DND-41 (cell line): ENCODE results near the gene BCLAF3.

Source experiments
- ATAC-seq: fragments of 200-7000 bp; cut with Tn5 transposase; 3 replicates; pipeline ENCODE4 v1.9.1; 2021; ENCODE audit warnings: low read depth; ENCODE audit not compliant: insufficient read depth
- DNase-seq: peaks from one replicate; pipeline ENCODE4 v3.0.0-alpha.2; 2020
- H2AFZ ChIP-seq: 2 replicates; pipeline ENCODE4 v1.6.0; 2012; ENCODE audit warnings: low read depth, low read length
- H3K27ac ChIP-seq: 2 replicates; pipeline ENCODE4 v1.5.1; 2012; ENCODE audit warnings: low read length, inconsistent platforms
- H3K27me3 ChIP-seq: fragments of 200-600 bp; sonication (generic); 2 replicates; pipeline ENCODE4 v1.6.0; 2012; ENCODE audit warnings: low read length, mild to moderate bottlenecking, inconsistent platforms; ENCODE audit not compliant: insufficient read depth, poor library complexity
- H3K36me3 ChIP-seq: 2 replicates; pipeline ENCODE4 v1.5.1; 2012; ENCODE audit warnings: low read length, inconsistent platforms; ENCODE audit not compliant: insufficient read depth
- H3K4me1 ChIP-seq: 2 replicates; pipeline ENCODE4 v1.5.1; 2012; ENCODE audit warnings: mild to moderate bottlenecking, low read length; ENCODE audit not compliant: insufficient read depth
- H3K4me2 ChIP-seq: 2 replicates; pipeline ENCODE4 v1.6.0; 2012; ENCODE audit warnings: mild to moderate bottlenecking, moderate library complexity, low read length, inconsistent platforms; ENCODE audit not compliant: insufficient read depth
- H3K4me3 ChIP-seq, 2 experiments: fragments of 200-600 bp in 1 of 2; shearing (Covaris generic) in 1 of 2; 2 replicates each; pipeline ENCODE4 v1.5.1; 2012 to 2016; ENCODE audit warnings: inconsistent platforms in 2 of 2, low read length in 2 of 2, mild to moderate bottlenecking in 2 of 2, low read depth in 1 of 2, moderate library complexity in 1 of 2
- H3K79me2 ChIP-seq: 2 replicates; pipeline ENCODE4 v1.6.0; 2012; ENCODE audit warnings: low read length, inconsistent platforms; ENCODE audit not compliant: insufficient read depth
- H3K9ac ChIP-seq: 2 replicates; pipeline ENCODE4 v1.6.0; 2012; ENCODE audit warnings: low read depth, mild to moderate bottlenecking, inconsistent platforms, low read length, moderate library complexity
- H3K9me3 ChIP-seq: 2 replicates; pipeline ENCODE4 v1.5.1; 2012; ENCODE audit warnings: low read length, moderate library complexity, mild to moderate bottlenecking, inconsistent platforms; ENCODE audit not compliant: insufficient read depth, severe bottlenecking
- H4K20me1 ChIP-seq: 2 replicates; pipeline ENCODE4 v1.6.0; 2012; ENCODE audit warnings: low read length; ENCODE audit not compliant: insufficient read depth
- CTCF ChIP-seq: IDR thresholded peaks from 2 replicates; pipeline ENCODE4 v1.5.1; 2012; ENCODE audit warnings: borderline replicate concordance, low read length, moderate library complexity, mild to moderate bottlenecking; ENCODE audit not compliant: poor library complexity, severe bottlenecking; ENCODE audit errors: extremely low read depth
- EZH2 ChIP-seq: IDR thresholded peaks from 3 replicates; pipeline ENCODE4 v1.6.1; 2012; ENCODE audit warnings: borderline replicate concordance, low read depth, mild to moderate bottlenecking, moderate library complexity, low read length, inconsistent platforms; ENCODE audit not compliant: severe bottlenecking

BCLAF3 gene

DNA sequence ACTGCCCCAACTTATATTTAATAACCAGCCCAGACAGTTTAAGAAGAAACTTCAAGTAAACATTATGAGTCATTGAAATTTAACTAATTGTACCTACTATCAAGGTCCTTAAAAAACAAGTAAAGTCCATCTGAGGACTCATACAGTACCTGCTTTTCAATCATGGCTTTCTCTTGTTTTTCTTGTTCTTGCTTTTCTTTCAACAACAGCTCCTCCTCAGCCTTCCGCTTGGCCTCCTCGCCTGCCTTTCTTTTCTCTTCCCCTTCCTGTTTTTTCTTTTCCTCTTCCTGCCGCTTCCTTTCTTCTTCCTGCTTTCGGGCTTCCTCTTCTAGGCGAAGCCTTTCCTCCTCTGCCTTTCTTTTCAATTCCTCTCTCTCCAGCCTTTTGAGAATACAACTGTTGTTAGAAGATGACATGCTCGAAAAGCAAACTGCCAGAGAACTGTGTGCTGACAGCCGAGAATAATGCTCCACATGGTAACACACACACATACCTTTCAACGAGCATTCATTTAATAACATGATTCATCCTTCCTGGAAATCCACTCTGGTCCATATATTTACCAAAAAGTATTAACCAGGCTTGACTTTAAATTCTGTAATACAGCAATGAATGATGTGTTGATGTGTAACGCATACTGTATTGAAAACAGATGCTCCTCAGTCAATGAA, 25.2 kb upstream of the BCLAF3 start:
- Histone ChIP-seq H3K4me2 (no peak overlapping the region), H3K79me2 (no peaks in the 10 kb centered on the region), H3K27ac (no peak overlapping the region), H3K9me3 (no peaks in the 10 kb centered on the region), H3K4me1 (no peaks in the 10 kb centered on the region), H3K9ac (no peak overlapping the region), H4K20me1 (no peaks in the 10 kb centered on the region), H3K27me3 (no peaks in the 10 kb centered on the region), H2AFZ (no peak overlapping the region; the same call in 1 of the 2 replicates), H3K4me3 (no peak overlapping the region), H3K36me3 (no peaks in the 10 kb centered on the region)
- DNase-seq (no peak), ATAC-seq (no peak)
- TF ChIP-seq EZH2, result no peak
- TF ChIP-seq CTCF, result no peak

- DNase-seq (no peak), ATAC-seq (no peak)
- no peaks in the 10 kb centered on the region for H3K4me1 ChIP-seq
- H3K9ac ChIP-seq, result no peak overlapping the region
- no peaks in the 10 kb centered on the region for H3K9me3 ChIP-seq
- H3K27ac ChIP-seq, result no peak overlapping the region
- H3K4me2 ChIP-seq, result no peak overlapping the region
- H3K79me2 ChIP-seq, result no peaks in the 10 kb centered on the region
- no peaks in the 10 kb centered on the region for H3K27me3 ChIP-seq
- H3K36me3 ChIP-seq, result no peaks in the 10 kb centered on the region
- no peak overlapping the region for H2AFZ ChIP-seq
- TF ChIP-seq CTCF (no peak), EZH2 (no peak)
- no peak overlapping the region for H3K4me3 ChIP-seq
- H4K20me1 ChIP-seq, result no peaks in the 10 kb centered on the region
Measured at GRCh38 chrX:20015422-20015821, 24.6 kb upstream of the BCLAF3 start.

DNA sequence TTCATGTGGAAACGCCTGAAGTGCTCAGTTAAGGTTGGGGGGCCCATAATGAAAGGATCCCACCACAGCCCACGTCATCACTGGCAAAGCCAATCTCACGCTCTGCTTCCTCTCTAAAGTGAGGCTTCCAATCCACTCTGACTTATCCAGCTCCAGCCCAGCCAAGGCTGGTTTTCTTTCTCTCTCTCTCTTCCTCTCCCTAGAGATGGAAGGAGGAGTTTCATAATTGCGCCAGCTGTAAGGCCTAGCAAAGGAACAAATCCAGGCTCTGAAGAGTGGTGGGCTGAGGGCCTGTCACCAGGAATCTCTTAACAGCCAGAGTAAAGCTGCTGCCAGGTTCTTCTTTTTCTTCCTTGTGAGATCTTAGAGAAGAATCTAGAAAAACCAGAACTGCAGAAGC, 20.7 kb upstream of the BCLAF3 start:
- H3K4me2 ChIP-seq, result no peak overlapping the region
- H3K27ac ChIP-seq, result no peak overlapping the region
- H3K79me2 ChIP-seq, result no peaks in the 10 kb centered on the region
- no peaks in the 10 kb centered on the region for H3K36me3 ChIP-seq
- H3K27me3 ChIP-seq, result no peaks in the 10 kb centered on the region
- H3K4me1 ChIP-seq, result no peaks in the 10 kb centered on the region
- H2AFZ ChIP-seq, result no peak overlapping the region
- no peak overlapping the region for H3K9ac ChIP-seq
- DNase-seq (no peak), ATAC-seq (no peak)
- no peak for TF ChIP-seq EZH2
- TF ChIP-seq CTCF, result no peak
- no peaks in the 10 kb centered on the region for H3K9me3 ChIP-seq
- H4K20me1 ChIP-seq, result no peaks in the 10 kb centered on the region
- H3K4me3 ChIP-seq, result no peak overlapping the region
